Measurements from ENCODE around the gene SOX15. TPM values are rescaled to one million over a fixed set of nuclear protein-coding genes. Genes with fewer than 3 reads are reported as not detected.

Gene SOX15
- total and polyA plus RNA-seq, 2 of the 13 experiments (the other 11 are each of a cell fraction or from before 2014, with no cell fraction given) = 0.07 to 0.18 TPM

DNA sequence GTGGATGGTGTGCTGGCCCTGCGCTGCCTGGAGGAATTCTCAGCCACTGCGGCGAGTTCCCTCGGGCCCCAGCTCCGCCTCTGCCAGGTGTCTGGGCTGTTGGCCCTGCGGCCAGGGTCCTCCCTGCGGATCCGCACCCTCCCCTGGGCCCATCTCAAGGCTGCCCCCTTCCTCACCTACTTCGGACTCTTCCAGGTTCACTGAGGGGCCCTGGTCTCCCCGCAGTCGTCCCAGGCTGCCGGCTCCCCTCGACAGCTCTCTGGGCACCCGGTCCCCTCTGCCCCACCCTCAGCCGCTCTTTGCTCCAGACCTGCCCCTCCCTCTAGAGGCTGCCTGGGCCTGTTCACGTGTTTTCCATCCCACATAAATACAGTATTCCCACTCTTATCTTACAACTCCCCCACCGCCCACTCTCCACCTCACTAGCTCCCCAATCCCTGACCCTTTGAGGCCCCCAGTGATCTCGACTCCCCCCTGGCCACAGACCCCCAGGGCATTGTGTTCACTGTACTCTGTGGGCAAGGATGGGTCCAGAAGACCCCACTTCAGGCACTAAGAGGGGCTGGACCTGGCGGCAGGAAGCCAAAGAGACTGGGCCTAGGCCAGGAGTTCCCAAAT is 32.6 kb downstream of the SOX15 start (continued):
- no peak for TF ChIP-seq ZNF30 (CRISPR knock-in tag; IDR thresholded peaks at IDR 0.05)
- no peak for TF ChIP-seq CHD2 (IDR thresholded peaks at IDR 0.05; ENCODE audit: low read depth, low read length)
- TF ChIP-seq ZBTB20 (CRISPR knock-in tag; IDR thresholded peaks at IDR 0.05; ENCODE audit: borderline replicate concordance, low read depth) = no peak
- peak; percentile 56; the same call in 1 of the 2 replicates for TF ChIP-seq HNF4A (CRISPR knock-in tag; IDR thresholded peaks at IDR 0.05)
- TF ChIP-seq, protein P1, sequence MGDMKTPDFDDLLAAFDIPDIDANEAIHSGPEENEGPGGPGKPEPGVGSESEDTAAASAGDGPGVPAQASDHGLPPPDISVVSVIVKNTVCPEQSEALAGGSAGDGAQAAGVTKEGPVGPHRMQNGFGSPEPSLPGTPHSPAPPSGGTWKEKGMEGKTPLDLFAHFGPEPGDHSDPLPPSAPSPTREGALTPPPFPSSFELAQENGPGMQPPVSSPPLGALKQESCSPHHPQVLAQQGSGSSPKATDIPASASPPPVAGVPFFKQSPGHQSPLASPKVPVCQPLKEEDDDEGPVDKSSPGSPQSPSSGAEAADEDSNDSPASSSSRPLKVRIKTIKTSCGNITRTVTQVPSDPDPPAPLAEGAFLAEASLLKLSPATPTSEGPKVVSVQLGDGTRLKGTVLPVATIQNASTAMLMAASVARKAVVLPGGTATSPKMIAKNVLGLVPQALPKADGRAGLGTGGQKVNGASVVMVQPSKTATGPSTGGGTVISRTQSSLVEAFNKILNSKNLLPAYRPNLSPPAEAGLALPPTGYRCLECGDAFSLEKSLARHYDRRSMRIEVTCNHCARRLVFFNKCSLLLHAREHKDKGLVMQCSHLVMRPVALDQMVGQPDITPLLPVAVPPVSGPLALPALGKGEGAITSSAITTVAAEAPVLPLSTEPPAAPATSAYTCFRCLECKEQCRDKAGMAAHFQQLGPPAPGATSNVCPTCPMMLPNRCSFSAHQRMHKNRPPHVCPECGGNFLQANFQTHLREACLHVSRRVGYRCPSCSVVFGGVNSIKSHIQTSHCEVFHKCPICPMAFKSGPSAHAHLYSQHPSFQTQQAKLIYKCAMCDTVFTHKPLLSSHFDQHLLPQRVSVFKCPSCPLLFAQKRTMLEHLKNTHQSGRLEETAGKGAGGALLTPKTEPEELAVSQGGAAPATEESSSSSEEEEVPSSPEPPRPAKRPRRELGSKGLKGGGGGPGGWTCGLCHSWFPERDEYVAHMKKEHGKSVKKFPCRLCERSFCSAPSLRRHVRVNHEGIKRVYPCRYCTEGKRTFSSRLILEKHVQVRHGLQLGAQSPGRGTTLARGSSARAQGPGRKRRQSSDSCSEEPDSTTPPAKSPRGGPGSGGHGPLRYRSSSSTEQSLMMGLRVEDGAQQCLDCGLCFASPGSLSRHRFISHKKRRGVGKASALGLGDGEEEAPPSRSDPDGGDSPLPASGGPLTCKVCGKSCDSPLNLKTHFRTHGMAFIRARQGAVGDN (CRISPR knock-in tag; IDR thresholded peaks at IDR 0.05) = peak; percentile 35; the same call in 1 of the 2 replicates
- TF ChIP-seq, protein P2, sequence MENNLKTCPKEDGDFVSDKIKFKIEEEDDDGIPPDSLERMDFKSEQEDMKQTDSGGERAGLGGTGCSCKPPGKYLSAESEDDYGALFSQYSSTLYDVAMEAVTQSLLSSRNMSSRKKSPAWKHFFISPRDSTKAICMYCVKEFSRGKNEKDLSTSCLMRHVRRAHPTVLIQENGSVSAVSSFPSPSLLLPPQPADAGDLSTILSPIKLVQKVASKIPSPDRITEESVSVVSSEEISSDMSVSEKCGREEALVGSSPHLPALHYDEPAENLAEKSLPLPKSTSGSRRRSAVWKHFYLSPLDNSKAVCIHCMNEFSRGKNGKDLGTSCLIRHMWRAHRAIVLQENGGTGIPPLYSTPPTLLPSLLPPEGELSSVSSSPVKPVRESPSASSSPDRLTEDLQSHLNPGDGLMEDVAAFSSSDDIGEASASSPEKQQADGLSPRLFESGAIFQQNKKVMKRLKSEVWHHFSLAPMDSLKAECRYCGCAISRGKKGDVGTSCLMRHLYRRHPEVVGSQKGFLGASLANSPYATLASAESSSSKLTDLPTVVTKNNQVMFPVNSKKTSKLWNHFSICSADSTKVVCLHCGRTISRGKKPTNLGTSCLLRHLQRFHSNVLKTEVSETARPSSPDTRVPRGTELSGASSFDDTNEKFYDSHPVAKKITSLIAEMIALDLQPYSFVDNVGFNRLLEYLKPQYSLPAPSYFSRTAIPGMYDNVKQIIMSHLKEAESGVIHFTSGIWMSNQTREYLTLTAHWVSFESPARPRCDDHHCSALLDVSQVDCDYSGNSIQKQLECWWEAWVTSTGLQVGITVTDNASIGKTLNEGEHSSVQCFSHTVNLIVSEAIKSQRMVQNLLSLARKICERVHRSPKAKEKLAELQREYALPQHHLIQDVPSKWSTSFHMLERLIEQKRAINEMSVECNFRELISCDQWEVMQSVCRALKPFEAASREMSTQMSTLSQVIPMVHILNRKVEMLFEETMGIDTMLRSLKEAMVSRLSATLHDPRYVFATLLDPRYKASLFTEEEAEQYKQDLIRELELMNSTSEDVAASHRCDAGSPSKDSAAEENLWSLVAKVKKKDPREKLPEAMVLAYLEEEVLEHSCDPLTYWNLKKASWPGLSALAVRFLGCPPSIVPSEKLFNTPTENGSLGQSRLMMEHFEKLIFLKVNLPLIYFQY (CRISPR knock-in tag; IDR thresholded peaks at IDR 0.05; ENCODE audit: borderline replicate concordance) = no peak
- TF ChIP-seq, protein P3, sequence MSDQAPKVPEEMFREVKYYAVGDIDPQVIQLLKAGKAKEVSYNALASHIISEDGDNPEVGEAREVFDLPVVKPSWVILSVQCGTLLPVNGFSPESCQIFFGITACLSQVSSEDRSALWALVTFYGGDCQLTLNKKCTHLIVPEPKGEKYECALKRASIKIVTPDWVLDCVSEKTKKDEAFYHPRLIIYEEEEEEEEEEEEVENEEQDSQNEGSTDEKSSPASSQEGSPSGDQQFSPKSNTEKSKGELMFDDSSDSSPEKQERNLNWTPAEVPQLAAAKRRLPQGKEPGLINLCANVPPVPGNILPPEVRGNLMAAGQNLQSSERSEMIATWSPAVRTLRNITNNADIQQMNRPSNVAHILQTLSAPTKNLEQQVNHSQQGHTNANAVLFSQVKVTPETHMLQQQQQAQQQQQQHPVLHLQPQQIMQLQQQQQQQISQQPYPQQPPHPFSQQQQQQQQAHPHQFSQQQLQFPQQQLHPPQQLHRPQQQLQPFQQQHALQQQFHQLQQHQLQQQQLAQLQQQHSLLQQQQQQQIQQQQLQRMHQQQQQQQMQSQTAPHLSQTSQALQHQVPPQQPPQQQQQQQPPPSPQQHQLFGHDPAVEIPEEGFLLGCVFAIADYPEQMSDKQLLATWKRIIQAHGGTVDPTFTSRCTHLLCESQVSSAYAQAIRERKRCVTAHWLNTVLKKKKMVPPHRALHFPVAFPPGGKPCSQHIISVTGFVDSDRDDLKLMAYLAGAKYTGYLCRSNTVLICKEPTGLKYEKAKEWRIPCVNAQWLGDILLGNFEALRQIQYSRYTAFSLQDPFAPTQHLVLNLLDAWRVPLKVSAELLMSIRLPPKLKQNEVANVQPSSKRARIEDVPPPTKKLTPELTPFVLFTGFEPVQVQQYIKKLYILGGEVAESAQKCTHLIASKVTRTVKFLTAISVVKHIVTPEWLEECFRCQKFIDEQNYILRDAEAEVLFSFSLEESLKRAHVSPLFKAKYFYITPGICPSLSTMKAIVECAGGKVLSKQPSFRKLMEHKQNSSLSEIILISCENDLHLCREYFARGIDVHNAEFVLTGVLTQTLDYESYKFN (CRISPR knock-in tag; conservative IDR thresholded peaks at IDR 0.05) = 0 out of 2 replicates have a peak, but pooled peaks have one; percentile 37
- TF ChIP-seq ZSCAN29 (CRISPR knock-in tag; conservative IDR thresholded peaks at IDR 0.05) = 0 out of 2 replicates have a peak, but pooled peaks have one; percentile 4
- TF ChIP-seq, protein P4, sequence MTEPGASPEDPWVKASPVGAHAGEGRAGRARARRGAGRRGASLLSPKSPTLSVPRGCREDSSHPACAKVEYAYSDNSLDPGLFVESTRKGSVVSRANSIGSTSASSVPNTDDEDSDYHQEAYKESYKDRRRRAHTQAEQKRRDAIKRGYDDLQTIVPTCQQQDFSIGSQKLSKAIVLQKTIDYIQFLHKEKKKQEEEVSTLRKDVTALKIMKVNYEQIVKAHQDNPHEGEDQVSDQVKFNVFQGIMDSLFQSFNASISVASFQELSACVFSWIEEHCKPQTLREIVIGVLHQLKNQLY (CRISPR knock-in tag; IDR thresholded peaks at IDR 0.05) = peak; percentile 78; the same call in 1 of the 2 replicates
- TF ChIP-seq, protein P5, sequence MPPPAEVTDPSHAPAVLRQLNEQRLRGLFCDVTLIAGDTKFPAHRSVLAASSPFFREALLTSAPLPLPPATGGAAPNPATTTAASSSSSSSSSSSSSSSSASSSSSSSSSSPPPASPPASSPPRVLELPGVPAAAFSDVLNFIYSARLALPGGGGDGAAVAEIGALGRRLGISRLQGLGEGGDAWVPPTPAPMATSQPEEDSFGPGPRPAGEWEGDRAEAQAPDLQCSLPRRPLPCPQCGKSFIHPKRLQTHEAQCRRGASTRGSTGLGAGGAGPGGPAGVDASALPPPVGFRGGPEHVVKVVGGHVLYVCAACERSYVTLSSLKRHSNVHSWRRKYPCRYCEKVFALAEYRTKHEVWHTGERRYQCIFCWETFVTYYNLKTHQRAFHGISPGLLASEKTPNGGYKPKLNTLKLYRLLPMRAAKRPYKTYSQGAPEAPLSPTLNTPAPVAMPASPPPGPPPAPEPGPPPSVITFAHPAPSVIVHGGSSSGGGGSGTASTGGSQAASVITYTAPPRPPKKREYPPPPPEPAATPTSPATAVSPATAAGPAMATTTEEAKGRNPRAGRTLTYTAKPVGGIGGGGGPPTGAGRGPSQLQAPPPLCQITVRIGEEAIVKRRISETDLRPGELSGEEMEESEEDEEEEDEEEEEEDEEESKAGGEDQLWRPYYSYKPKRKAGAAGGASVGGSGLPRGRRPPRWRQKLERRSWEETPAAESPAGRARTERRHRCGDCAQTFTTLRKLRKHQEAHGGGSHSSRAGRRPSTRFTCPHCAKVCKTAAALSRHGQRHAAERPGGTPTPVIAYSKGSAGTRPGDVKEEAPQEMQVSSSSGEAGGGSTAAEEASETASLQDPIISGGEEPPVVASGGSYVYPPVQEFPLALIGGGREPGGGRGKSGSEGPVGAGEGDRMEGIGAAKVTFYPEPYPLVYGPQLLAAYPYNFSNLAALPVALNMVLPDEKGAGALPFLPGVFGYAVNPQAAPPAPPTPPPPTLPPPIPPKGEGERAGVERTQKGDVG (CRISPR knock-in tag; IDR thresholded peaks at IDR 0.05; ENCODE audit: borderline replicate concordance) = no peak
- TF ChIP-seq ZNF264 (CRISPR knock-in tag; IDR thresholded peaks at IDR 0.05) = no peak

All from HepG2 (cell line).